GM23248 (cell line): Measurements from ENCODE around the gene KCNQ2. TPM values are rescaled to one million over a fixed set of nuclear protein-coding genes. Genes with fewer than 3 reads are reported as not detected.

Experiments used
- DNase-seq: peaks from one replicate; pipeline ENCODE4 v3.0.0-alpha.2; 2015
- H2AFZ ChIP-seq: fragments of 200-600 bp; sonication (generic); 2 replicates; pipeline ENCODE4 v1.6.1; 2016; ENCODE audit warnings: antibody characterized with exemption
- H3F3A ChIP-seq: fragments of 200-600 bp; sonication (generic); 2 replicates; pipeline ENCODE4 v1.6.1; 2016; ENCODE audit warnings: mild to moderate bottlenecking, antibody characterized with exemption, mixed run types; ENCODE audit not compliant: insufficient read depth
- H3K27ac ChIP-seq: fragments of 200-600 bp; sonication (generic); 2 replicates; pipeline ENCODE4 v1.5.1; 2016; ENCODE audit warnings: mild to moderate bottlenecking
- H3K27me3 ChIP-seq: fragments of 200-600 bp; sonication (generic); replicated peaks from 2 replicates; pipeline ENCODE4 v1.6.1; 2016; ENCODE audit warnings: mild to moderate bottlenecking; ENCODE audit not compliant: insufficient read depth
- H3K36me3 ChIP-seq: fragments of 200-600 bp; sonication (generic); 2 replicates; pipeline ENCODE4 v1.6.1; 2016; ENCODE audit warnings: low read depth, mild to moderate bottlenecking
- H3K4me1 ChIP-seq: fragments of 200-600 bp; sonication (generic); 2 replicates; pipeline ENCODE4 v1.6.1; 2016; ENCODE audit warnings: mild to moderate bottlenecking; ENCODE audit not compliant: insufficient read depth
- H3K4me2 ChIP-seq: fragments of 200-600 bp; sonication (generic); one replicate; pipeline ENCODE4 v1.6.1; 2016; ENCODE audit warnings: mild to moderate bottlenecking; ENCODE audit not compliant: unreplicated experiment
- H3K4me3 ChIP-seq: fragments of 200-600 bp; sonication (generic); 2 replicates; pipeline ENCODE4 v1.5.1; 2016; ENCODE audit warnings: mild to moderate bottlenecking
- H3K79me2 ChIP-seq: fragments of 200-600 bp; sonication (generic); 2 replicates; pipeline ENCODE4 v1.6.1; 2016; ENCODE audit warnings: mild to moderate bottlenecking; ENCODE audit not compliant: insufficient read depth
- H3K9ac ChIP-seq: fragments of 200-600 bp; sonication (generic); 2 replicates; pipeline ENCODE4 v1.6.1; 2016; ENCODE audit warnings: mild to moderate bottlenecking
- H3K9me2 ChIP-seq: fragments of 200-600 bp; sonication (generic); 2 replicates; pipeline ENCODE4 v1.6.1; 2016; ENCODE audit warnings: mixed run types, mild to moderate bottlenecking, moderate library complexity; ENCODE audit not compliant: insufficient read depth
- H3K9me3 ChIP-seq: fragments of 200-600 bp; sonication (generic); one replicate; pipeline ENCODE4 v1.6.1; 2017; ENCODE audit warnings: low read depth
- H4K20me1 ChIP-seq: fragments of 200-600 bp; sonication (generic); 2 replicates; pipeline ENCODE4 v1.6.0; 2016; ENCODE audit not compliant: insufficient read depth
- EZH2 ChIP-seq: fragments of 200-600 bp; sonication (generic); IDR thresholded peaks from 2 replicates; pipeline ENCODE4 v1.6.1; 2018; ENCODE audit warnings: antibody characterized with exemption, mild to moderate bottlenecking; ENCODE audit not compliant: insufficient read depth, poor library complexity, severe bottlenecking
- EZH2phosphoT487 ChIP-seq: fragments of 200-600 bp; sonication (generic); IDR thresholded peaks from 2 replicates; pipeline ENCODE4 v1.6.1; 2018; ENCODE audit warnings: antibody characterized with exemption, moderate library complexity, mild to moderate bottlenecking, low read depth; ENCODE audit not compliant: insufficient read depth
- WGBS, 2 experiments: methylation state at CpG; one replicate each; pipeline ENCODE4 v1.1.6; 2015 to 2017; ENCODE audit warnings: low lambda C conversion rate in 2 of 2, low coverage in 1 of 2; ENCODE audit errors: missing lambda C conversion rate in 2 of 2; 5-methylcytosine and 5-hydroxymethylcytosine counted together
- in situ Hi-C: fragments of 300-500 bp; cut with MboI; formaldehyde crosslinking; loops from 2 replicates; pipeline ENCODE4 v1.15.0; 2020
- polyA plus RNA-seq: library from polyadenylated mRNA; unstranded; fragments of >200 nt; fragmentation: Nextera tagmentation; extraction: Ambion mirVana; gene quantifications from 2 replicates; pipeline ENCODE4 v1.2.1, GENCODE V29; 2016
- total RNA-seq: library from RNA; depleted of rRNA; stranded (reverse); fragments of >200 nt; shearing (Covaris generic); gene quantifications from 2 replicates; pipeline ENCODE4 v1.2.3, GENCODE V29; 2014

Gene KCNQ2
- total and polyA plus RNA-seq, 2 experiments from 2014 or later = 0.38 TPM; not detected in 1

GRCh38 chr20:63467294-63468083, 5.0 kb downstream of the KCNQ2 start:
- Histone ChIP-seq H3K4me3 (no peak overlapping the region), H3K9me3 (no peaks in the 10 kb centered on the region), H4K20me1 (no peaks in the 10 kb centered on the region), H3K4me1 (no peaks in the 10 kb centered on the region), H3K4me2 (no peak overlapping the region), H3F3A (no peaks in the 10 kb centered on the region), H3K27ac (no peak overlapping the region), H3K27me3 (peaks cover 52% of the 10 kb centered on the region), H3K9me2 (no peaks in the 10 kb centered on the region), H3K36me3 (no peaks in the 10 kb centered on the region), H3K9ac (no peak overlapping the region), H2AFZ (no peak overlapping the region), H3K79me2 (no peaks in the 10 kb centered on the region)
- in situ Hi-C loops = no loop called here
- DNase-seq = no peak
- no peak for TF ChIP-seq EZH2
- no peak for TF ChIP-seq EZH2phosphoT487
- WGBS, 2 experiments = 38 to 40% methylated on average over 19 of the region's 19 CpGs

- WGBS, 2 experiments = 67 to 75% methylated on average over 16 to 17 of the region's 17 CpGs
- peaks cover 50% of the 10 kb centered on the region for H3K27me3 ChIP-seq
Measured at GRCh38 chr20:63466861-63467260, 5.6 kb downstream of the KCNQ2 start.

DNA sequence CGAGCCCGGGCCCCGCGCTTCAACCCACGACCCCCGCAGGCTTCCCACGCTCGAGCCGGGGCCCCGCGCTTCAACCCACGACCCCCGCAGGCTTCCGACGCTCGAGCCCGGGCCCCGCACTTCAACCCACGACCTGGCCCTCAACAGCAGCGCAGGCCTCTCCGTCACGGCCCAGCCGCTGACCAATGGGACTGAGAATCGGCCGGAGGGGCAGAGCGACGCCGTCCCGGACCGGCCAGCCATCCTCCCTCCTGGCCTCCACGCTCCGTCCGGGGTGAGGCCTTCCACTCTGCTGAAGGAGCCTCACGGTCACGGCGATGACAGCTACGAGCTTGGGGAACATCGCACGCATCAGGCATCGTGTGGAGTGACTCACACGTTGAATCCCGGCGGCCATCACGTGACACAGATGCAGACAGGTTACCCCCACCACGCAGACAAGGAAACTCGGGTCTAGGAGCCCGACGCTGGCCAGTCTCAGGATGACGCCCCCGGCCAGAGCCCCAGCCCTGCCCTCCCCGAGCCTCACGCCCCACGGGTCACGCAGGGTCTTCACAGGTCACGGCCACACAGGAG, 6.1 kb downstream of the KCNQ2 start:
- Histone ChIP-seq H3K9me3 (no peaks in the 10 kb centered on the region), H3K9me2 (no peaks in the 10 kb centered on the region), H3F3A (no peaks in the 10 kb centered on the region), H3K4me1 (no peaks in the 10 kb centered on the region), H3K4me2 (no peak overlapping the region), H3K27ac (no peak overlapping the region), H3K79me2 (no peaks in the 10 kb centered on the region), H3K36me3 (no peaks in the 10 kb centered on the region), H2AFZ (no peak overlapping the region), H3K27me3 (peaks cover 53% of the 10 kb centered on the region), H3K9ac (no peak overlapping the region), H4K20me1 (no peaks in the 10 kb centered on the region), H3K4me3 (no peak overlapping the region)
- WGBS, 2 experiments = 68 to 69% methylated on average over 33 to 55 of the region's 55 CpGs
- TF ChIP-seq EZH2phosphoT487 (no peak), EZH2 (no peak)
- in situ Hi-C loops = no loop called here
- DNase-seq = no peak

More at GRCh38 chr20:63466861-63467260, 5.6 kb downstream of the KCNQ2 start:
- in situ Hi-C loops = no loop called here
- no peak for DNase-seq
- Histone ChIP-seq H4K20me1 (no peaks in the 10 kb centered on the region), H3K36me3 (no peaks in the 10 kb centered on the region), H3K4me2 (no peak overlapping the region), H3K27ac (no peak overlapping the region), H3K9ac (no peak overlapping the region), H3F3A (no peaks in the 10 kb centered on the region), H3K9me3 (no peaks in the 10 kb centered on the region), H3K4me1 (no peaks in the 10 kb centered on the region), H3K9me2 (no peaks in the 10 kb centered on the region), H2AFZ (no peak overlapping the region), H3K4me3 (no peak overlapping the region), H3K79me2 (no peaks in the 10 kb centered on the region)
- TF ChIP-seq EZH2phosphoT487 (no peak), EZH2 (no peak)

DNA sequence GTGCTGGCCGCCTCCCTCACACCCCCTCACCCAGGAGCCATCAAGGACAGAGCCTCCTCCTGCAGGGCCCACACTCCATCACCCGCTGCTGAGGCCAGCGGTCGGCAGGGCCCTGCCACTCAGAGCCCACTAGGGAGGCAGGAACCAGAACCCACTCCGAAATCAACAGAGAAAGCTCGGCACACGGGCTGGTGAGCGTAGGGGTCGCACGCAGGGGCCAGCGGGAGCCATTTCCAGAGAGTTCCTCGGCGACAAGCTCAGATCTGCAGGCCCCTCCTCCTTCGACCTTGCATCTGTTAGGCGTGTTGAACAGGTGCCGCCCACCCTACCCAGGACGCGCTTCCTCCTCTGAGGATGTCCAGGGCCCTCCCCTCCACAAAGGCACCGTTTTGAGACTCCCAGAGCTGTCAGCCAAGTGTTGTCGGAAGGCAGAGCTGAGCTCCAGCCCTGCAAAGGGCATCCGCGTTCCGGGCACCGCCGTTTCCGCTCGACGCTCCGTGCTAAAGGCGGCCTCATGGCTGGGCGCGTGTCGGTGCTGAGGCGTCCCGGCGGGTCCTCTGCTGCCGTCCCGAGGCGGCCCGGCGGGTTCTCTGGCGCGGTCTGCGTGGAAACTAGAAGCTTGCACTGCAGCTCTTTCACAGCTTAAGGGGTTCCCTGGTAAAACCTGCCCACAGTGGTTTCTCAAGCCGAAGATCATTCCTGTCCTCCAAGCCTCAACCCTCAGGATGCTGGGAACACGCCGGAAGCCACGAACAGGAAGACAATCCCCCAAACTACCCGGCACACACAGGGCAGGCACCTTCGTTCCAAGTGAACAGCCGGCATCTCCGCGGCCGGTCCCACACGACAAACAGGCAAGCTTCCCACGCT, 6.8 kb downstream of the KCNQ2 start:
- DNase-seq = no peak
- Histone ChIP-seq H3K4me1 (no peaks in the 10 kb centered on the region), H3K36me3 (no peaks in the 10 kb centered on the region), H3K79me2 (no peaks in the 10 kb centered on the region), H2AFZ (no peak overlapping the region), H4K20me1 (no peaks in the 10 kb centered on the region), H3F3A (no peaks in the 10 kb centered on the region), H3K27me3 (peaks cover 57% of the 10 kb centered on the region), H3K9me3 (no peaks in the 10 kb centered on the region), H3K27ac (no peak overlapping the region), H3K4me2 (no peak overlapping the region), H3K9me2 (no peaks in the 10 kb centered on the region), H3K4me3 (no peak overlapping the region), H3K9ac (no peak overlapping the region)
- in situ Hi-C loops = no loop called here
- TF ChIP-seq EZH2phosphoT487 (no peak), EZH2 (no peak)
- 50 to 52% methylated on average over 46 to 56 of the region's 56 CpGs for whole genome bisulfite sequencing, 2 experiments
